GM21423 (cell line): ENCODE results near the gene PCDHA6.
"Not testable (repeated sequence)": the region's sequence is repeated elsewhere in the genome, so short reads cannot be mapped to it uniquely, and the experiment has no call there.

Experiments
- ATAC-seq: cut with Tn5 transposase; IDR thresholded peaks from one replicate; pipeline ENCODE4 v1.9.1; 2021; ENCODE audit warnings: mild to moderate bottlenecking, moderate library complexity; ENCODE audit not compliant: unreplicated experiment

PCDHA6 gene

GRCh38 chr5:140827704-140828361 lies at the start of gene PCDHA6:
Gene PCDHA6 (plus strand): TSS chr5:140827960. CDS start chr5:140828092, 132 bp downstream.
- no peak for ATAC-seq

- no peak for ATAC-seq
Measured at GRCh38 chr5:140780512-140780911, 47.2 kb upstream of the PCDHA6 start.

- ATAC-seq, result no peak
Measured at GRCh38 chr5:140785905-140786686, 41.7 kb upstream of the PCDHA6 start, which contains the start of gene PCDHA1. Gene PCDHA1 (plus strand): TSS chr5:140786140.

GRCh38 chr5:140787422-140787821 lies 40.3 kb upstream of the PCDHA6 start:
- ATAC-seq, result not testable (repeated sequence)

GRCh38 chr5:140787849-140788504 lies 39.8 kb upstream of the PCDHA6 start:
- ATAC-seq, result not testable (repeated sequence)

- no peak for ATAC-seq
Measured at GRCh38 chr5:140791089-140791488, 36.7 kb upstream of the PCDHA6 start.

GRCh38 chr5:140794595-140795258 lies 33.0 kb upstream of the PCDHA6 start, which contains the start of gene PCDHA2:
Gene PCDHA2 (plus strand): TSS chr5:140794852.
- ATAC-seq, result no peak

- ATAC-seq, result no peak
Measured at GRCh38 chr5:140795259-140795641, 32.5 kb upstream of the PCDHA6 start.

GRCh38 chr5:140796072-140796717 lies 31.6 kb upstream of the PCDHA6 start:
- ATAC-seq, result not testable (repeated sequence)

- no peak for ATAC-seq
Measured at GRCh38 chr5:140796718-140797095, 31.1 kb upstream of the PCDHA6 start.

- ATAC-seq, result no peak
Measured at GRCh38 chr5:140800816-140801493, 26.8 kb upstream of the PCDHA6 start, which contains the start of gene PCDHA3. Gene PCDHA3 (plus strand): TSS chr5:140801057.

GRCh38 chr5:140801494-140801841 lies 26.3 kb upstream of the PCDHA6 start:
- ATAC-seq, result no peak

GRCh38 chr5:140802381-140802780 lies 25.4 kb upstream of the PCDHA6 start:
- ATAC-seq, result not testable (repeated sequence)

GRCh38 chr5:140802781-140803271 lies 24.9 kb upstream of the PCDHA6 start:
- no peak for ATAC-seq

- ATAC-seq, result no peak
Measured at GRCh38 chr5:140806834-140807775, 20.7 kb upstream of the PCDHA6 start, which contains the start of gene PCDHA4. Gene PCDHA4 (plus strand): TSS chr5:140807068.

- ATAC-seq, result not testable (repeated sequence)
Measured at GRCh38 chr5:140808241-140808888, 19.4 kb upstream of the PCDHA6 start.

GRCh38 chr5:140808889-140809291 lies 18.9 kb upstream of the PCDHA6 start:
- ATAC-seq, result no peak
